ENCODE results near the gene TRAF4. TPM values are rescaled to one million over a fixed set of nuclear protein-coding genes. Genes with fewer than 3 reads are reported as not detected.
"Not testable (repeated sequence)": the region's sequence is repeated elsewhere in the genome, so short reads cannot be mapped to it uniquely, and the experiment has no call there.

Gene TRAF4
- polyA plus RNA-seq, 3 donors: 0.33 to 38.0 (median 1.0) TPM

DNA sequence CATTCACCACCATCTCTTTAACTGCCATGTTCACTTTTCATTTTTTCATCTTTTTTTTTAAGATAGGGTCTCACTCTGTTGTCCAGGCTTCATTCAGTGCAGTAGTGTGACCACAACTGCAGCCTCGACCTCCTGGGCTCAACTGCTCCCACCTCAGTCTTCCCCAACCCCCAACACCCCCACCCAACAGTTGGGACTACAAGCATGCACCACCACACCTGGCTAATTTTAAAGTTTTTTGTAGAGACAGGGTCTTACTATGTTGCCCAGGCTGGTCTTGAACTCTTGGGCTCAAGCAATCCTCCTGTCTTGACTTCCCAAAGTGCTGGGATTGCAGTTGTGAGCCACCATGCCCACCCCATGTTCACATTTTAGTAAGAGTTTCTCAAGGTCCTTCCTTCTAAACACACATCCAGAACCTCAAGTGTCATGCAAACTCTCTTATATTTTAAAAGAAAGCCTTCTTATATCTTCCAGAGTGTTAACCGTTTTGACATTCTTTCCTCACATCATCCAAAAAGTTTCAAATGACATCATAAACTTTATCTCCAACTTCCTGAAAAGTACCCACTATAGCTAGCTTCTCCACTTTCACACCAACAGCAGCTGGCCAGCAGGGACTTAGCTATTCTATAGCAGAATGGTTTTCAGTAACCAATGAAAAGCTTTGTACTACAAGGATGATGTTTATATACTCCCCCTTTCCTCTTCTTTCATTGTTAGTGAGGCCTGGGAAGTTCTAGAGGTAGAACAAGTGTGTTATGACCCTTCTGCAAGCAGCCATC, 49.3 kb downstream of the TRAF4 start:
- H3K79me2 ChIP-seq (ENCODE audit: insufficient read depth, low read length): peaks cover 2% of the 10 kb centered on the region
- intact Hi-C loops (cut with micrococcal nuclease): no loop called here
- whole genome bisulfite sequencing (ENCODE audit: insufficient coverage): 59% methylated on average over 2 of the region's 2 CpGs

DNA sequence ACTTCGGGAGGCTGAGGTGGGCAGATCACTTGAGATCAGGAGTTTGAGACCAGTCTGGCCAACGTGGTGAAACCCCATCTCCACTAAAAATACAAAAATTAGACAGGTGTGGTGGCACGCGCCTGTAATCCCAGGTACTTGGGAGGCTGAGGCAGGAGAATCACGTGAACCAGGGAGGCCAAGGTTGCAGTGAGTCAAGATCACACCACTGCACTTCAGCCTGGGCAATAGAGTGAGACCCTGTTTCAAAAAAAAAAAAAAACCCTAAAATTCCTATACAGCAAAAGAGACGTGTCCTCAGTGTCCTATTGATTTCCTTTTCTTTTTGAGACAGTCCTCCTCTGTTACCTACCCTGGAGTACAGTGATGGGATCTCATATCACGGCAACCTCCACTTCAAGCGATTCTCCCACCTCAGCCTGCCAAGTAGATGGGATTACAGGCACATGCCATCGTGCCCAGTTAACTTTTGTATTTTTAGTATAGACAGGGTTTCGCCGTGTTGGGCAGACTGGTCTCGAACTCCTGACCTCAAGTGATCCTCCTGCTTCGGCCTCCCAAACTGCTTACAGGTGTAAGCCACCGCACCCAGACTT, 51.1 kb downstream of the TRAF4 start:
- H3K79me2 ChIP-seq (ENCODE audit: insufficient read depth, low read length); H3K4me1 Mint-ChIP-seq; H3K27ac ChIP-seq (ENCODE audit: low read depth in 1 of 2, low read length in 2 of 2); H3K4me3 ChIP-seq (replicated peaks in 1 of 3; ENCODE audit: low read depth in 2 of 3, low read length in 3 of 3); H3K9ac ChIP-seq (ENCODE audit: insufficient read depth, low read length, poor library complexity, severe bottlenecking); H3K9me3 Mint-ChIP-seq; H3K27me3 Mint-ChIP-seq (ENCODE audit: low read depth in 3 of 3); H2AFZ ChIP-seq (ENCODE audit: insufficient read depth, low read depth, low read length, poor library complexity, severe bottlenecking); DNase-seq; H3K4me3 Mint-ChIP-seq; H3K27me3 ChIP-seq (ENCODE audit: control insufficient read depth in 2 of 2, insufficient read depth in 2 of 2, low read length in 2 of 2); H3K9me3 ChIP-seq (replicated peaks in 1 of 2; ENCODE audit: control insufficient read depth in 1 of 2, insufficient read depth in 1 of 2, low read length in 2 of 2); H3K36me3 Mint-ChIP-seq; intact Hi-C loops (cut with micrococcal nuclease); H3K4me1 ChIP-seq (ENCODE audit: control insufficient read depth in 1 of 2, insufficient read depth in 2 of 2, low read length in 2 of 2); H3K4me2 ChIP-seq (replicated peaks; ENCODE audit: extremely low read depth, low read length, poor library complexity, severe bottlenecking); H3K36me3 ChIP-seq (replicated peaks in 1 of 2; ENCODE audit: control insufficient read depth in 1 of 2, insufficient read depth in 2 of 2, low read length in 2 of 2): not testable (repeated sequence)
- WGBS (ENCODE audit: insufficient coverage): 95% methylated on average over 9 of the region's 14 CpGs
- H4K20me1 ChIP-seq (ENCODE audit: insufficient read depth, low read length): peaks cover 17% of the 10 kb centered on the region
- H3K27ac Mint-ChIP-seq: peak overlapping the region in 1 of 7 donors; percentile 74

More for the DNA sequence above, 49.3 kb downstream of the TRAF4 start:
- Histone ChIP-seq H3K4me3 (replicated peaks in 1 of 3; ENCODE audit: low read depth in 2 of 3, low read length in 3 of 3) (no peak overlapping the region), H3K9me3 (replicated peaks in 1 of 2; ENCODE audit: control insufficient read depth in 1 of 2, insufficient read depth in 1 of 2, low read length in 2 of 2) (no peaks in the 10 kb centered on the region), H3K27me3 (ENCODE audit: control insufficient read depth in 2 of 2, insufficient read depth in 2 of 2, low read length in 2 of 2) (no peaks in the 10 kb centered on the region), H3K4me1 (ENCODE audit: control insufficient read depth in 1 of 2, insufficient read depth in 2 of 2, low read length in 2 of 2) (no peaks in the 10 kb centered on the region), H3K4me2 (replicated peaks; ENCODE audit: extremely low read depth, low read length, poor library complexity, severe bottlenecking) (no peak overlapping the region), H3K9ac (ENCODE audit: insufficient read depth, low read length, poor library complexity, severe bottlenecking) (no peak overlapping the region), H3K36me3 (replicated peaks in 1 of 2; ENCODE audit: control insufficient read depth in 1 of 2, insufficient read depth in 2 of 2, low read length in 2 of 2) (peaks cover 3 to 5% of the 10 kb centered on the region in 2 donors), H3K27ac (ENCODE audit: low read depth in 1 of 2, low read length in 2 of 2) (no peak overlapping the region), H4K20me1 (ENCODE audit: insufficient read depth, low read length) (peaks cover 17% of the 10 kb centered on the region), H2AFZ (ENCODE audit: insufficient read depth, low read depth, low read length, poor library complexity, severe bottlenecking) (no peak overlapping the region)
- no peaks in the 10 kb centered on the region for H3K27me3 Mint-ChIP-seq (ENCODE audit: low read depth in 3 of 3)
- peak in 1 of 3 donors; percentile 33 for DNase-seq
- peaks cover 10 to 13% of the 10 kb centered on the region in 2 donors for H3K36me3 Mint-ChIP-seq
- peak overlapping the region in 4 of 7 donors; percentile 31 to 68 (median 50) for H3K27ac Mint-ChIP-seq
- TF ChIP-seq, protein P1, sequence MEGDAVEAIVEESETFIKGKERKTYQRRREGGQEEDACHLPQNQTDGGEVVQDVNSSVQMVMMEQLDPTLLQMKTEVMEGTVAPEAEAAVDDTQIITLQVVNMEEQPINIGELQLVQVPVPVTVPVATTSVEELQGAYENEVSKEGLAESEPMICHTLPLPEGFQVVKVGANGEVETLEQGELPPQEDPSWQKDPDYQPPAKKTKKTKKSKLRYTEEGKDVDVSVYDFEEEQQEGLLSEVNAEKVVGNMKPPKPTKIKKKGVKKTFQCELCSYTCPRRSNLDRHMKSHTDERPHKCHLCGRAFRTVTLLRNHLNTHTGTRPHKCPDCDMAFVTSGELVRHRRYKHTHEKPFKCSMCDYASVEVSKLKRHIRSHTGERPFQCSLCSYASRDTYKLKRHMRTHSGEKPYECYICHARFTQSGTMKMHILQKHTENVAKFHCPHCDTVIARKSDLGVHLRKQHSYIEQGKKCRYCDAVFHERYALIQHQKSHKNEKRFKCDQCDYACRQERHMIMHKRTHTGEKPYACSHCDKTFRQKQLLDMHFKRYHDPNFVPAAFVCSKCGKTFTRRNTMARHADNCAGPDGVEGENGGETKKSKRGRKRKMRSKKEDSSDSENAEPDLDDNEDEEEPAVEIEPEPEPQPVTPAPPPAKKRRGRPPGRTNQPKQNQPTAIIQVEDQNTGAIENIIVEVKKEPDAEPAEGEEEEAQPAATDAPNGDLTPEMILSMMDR (IDR thresholded peaks at IDR 0.05): no peak
- H3K4me1 Mint-ChIP-seq: peaks cover 6% of the 10 kb centered on the region
- no peak overlapping the region for H3K4me3 Mint-ChIP-seq
- H3K9me3 Mint-ChIP-seq: no peaks in the 10 kb centered on the region
